BLaER1 (cell line): Measurements from ENCODE around the gene FGD3.

Experiments
- H3K27ac ChIP-seq: shearing (Covaris generic); formaldehyde crosslinking; 2 replicates; pipeline ENCODE4 v1.8.1; 2022
- H3K27me3 ChIP-seq: shearing (Covaris generic); formaldehyde crosslinking; 2 replicates; pipeline ENCODE4 v1.8.1; 2022
- H3K36me3 ChIP-seq: shearing (Covaris generic); formaldehyde crosslinking; 2 replicates; pipeline ENCODE4 v1.8.1; 2022
- H3K4me1 ChIP-seq: shearing (Covaris generic); formaldehyde crosslinking; 2 replicates; pipeline ENCODE4 v1.8.1; 2022
- H3K4me2 ChIP-seq: shearing (Covaris generic); formaldehyde crosslinking; 2 replicates; pipeline ENCODE4 v1.8.1; 2022
- H3K4me3 ChIP-seq: shearing (Covaris generic); formaldehyde crosslinking; 2 replicates; pipeline ENCODE4 v1.8.1; 2022
- H3K9ac ChIP-seq: shearing (Covaris generic); formaldehyde crosslinking; 2 replicates; pipeline ENCODE4 v1.8.1; 2022
- H3K9me3 ChIP-seq: shearing (Covaris generic); formaldehyde crosslinking; 2 replicates; pipeline ENCODE4 v1.8.1; 2022
- H4K20me1 ChIP-seq: shearing (Covaris generic); formaldehyde crosslinking; 2 replicates; pipeline ENCODE4 v1.8.1; 2022
- Cebpa-rat ChIP-seq: shearing (Covaris generic); IDR thresholded peaks from 2 replicates; pipeline ENCODE4 v1.8.1; 2022

Gene FGD3

GRCh38 chr9:92974161-92974661, 26.9 kb downstream of the FGD3 start:
- no peak for TF ChIP-seq Cebpa-rat
- Histone ChIP-seq H3K9ac (no peak overlapping the region), H3K27ac (no peak overlapping the region), H3K36me3 (peaks cover 75% of the 10 kb centered on the region), H4K20me1 (peaks cover 91% of the 10 kb centered on the region), H3K4me1 (peaks cover 46% of the 10 kb centered on the region), H3K27me3 (no peaks in the 10 kb centered on the region), H3K9me3 (peaks cover 10% of the 10 kb centered on the region; the same call in 1 of the 2 replicates), H3K4me2 (no peak overlapping the region), H3K4me3 (no peak overlapping the region)

DNA sequence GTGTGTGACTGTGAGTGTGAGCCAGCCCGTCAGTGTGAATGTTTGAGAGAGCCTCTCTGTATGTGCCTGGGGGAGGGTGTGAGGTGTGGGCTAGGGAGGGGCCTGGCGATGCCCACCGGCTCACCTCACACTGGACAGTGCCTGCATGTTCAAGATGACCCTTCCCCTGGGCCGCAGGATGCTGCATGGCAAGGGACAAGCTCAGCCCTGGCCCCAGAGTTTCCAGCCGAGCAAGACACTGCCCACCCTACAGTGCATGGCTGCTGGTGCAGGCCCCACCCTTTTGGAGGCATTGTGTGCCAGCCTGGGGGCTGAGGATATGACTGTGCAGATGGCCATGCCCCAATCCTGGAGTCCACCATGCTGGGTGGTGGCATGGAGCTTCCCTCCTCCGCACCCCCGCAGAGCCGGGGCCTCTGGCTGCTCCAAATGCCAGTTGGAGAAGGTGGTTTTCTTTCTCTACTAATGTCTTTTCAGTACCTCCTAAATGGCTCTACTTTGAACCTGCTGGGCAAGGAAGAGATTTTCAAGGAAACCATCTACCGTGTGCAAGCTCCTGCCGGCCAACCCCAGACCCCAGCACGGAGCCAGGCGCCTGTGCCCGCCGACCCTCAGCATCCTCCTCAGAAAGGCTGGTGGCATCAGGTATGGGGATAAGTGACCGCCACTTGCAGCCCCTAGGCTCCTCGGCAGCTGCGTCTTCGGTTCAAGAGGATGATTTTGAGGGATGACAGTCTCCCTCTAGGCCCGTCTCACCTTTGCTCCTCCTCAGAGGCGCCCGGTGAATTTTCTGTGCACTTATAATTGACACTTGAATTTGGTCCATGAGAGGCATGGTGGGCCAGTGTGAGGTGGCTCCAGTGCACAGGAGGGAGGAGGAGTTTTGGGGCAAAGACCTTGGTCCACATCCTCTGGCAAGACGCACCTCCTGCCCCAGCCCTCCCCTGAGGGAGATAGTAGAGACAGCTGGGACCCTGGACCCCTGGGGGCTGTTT, 27.7 kb downstream of the FGD3 start:
- peaks cover 18% of the 10 kb centered on the region for H3K9me3 ChIP-seq
- no peak for TF ChIP-seq Cebpa-rat
- H3K4me3 ChIP-seq = no peak overlapping the region
- H3K36me3 ChIP-seq = peaks cover 76% of the 10 kb centered on the region
- no peak overlapping the region for H3K9ac ChIP-seq
- H4K20me1 ChIP-seq = peaks cover 86% of the 10 kb centered on the region
- no peak overlapping the region for H3K4me2 ChIP-seq
- no peaks in the 10 kb centered on the region for H3K27me3 ChIP-seq
- H3K4me1 ChIP-seq = peaks cover 37% of the 10 kb centered on the region
- H3K27ac ChIP-seq = no peak overlapping the region

GRCh38 chr9:92976431-92976830, 29.1 kb downstream of the FGD3 start:
- peaks cover 72% of the 10 kb centered on the region for H4K20me1 ChIP-seq
- no peak overlapping the region for H3K9ac ChIP-seq
- H3K9me3 ChIP-seq = peaks cover 32% of the 10 kb centered on the region
- H3K4me3 ChIP-seq = no peak overlapping the region
- H3K4me2 ChIP-seq = no peak overlapping the region
- H3K27me3 ChIP-seq = no peaks in the 10 kb centered on the region
- TF ChIP-seq Cebpa-rat = no peak
- H3K36me3 ChIP-seq = peaks cover 78% of the 10 kb centered on the region
- H3K27ac ChIP-seq = no peak overlapping the region
- peaks cover 29% of the 10 kb centered on the region for H3K4me1 ChIP-seq

DNA sequence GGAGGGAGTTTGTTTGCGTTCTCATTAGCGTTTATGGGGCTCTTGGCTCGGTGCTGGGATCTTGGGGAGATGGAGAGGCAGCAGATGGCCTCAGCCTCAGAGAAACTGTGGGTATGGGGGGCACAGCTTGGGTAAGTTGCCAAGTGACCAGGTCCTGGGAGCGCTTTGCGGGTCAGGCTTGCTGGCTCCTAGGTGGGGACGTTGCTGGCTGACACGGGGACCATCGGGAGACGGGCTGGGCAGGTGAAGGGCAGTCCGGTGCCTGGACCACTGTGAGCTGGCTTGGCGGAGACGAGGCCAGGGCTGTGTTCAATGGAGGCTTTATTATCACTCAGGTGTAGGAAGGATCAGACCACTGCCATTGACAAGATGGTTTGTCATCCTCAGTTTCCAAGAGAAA, 30.0 kb downstream of the FGD3 start:
- no peak overlapping the region for H3K4me3 ChIP-seq
- H3K4me2 ChIP-seq = no peak overlapping the region
- H3K9me3 ChIP-seq = peaks cover 40% of the 10 kb centered on the region
- H3K27ac ChIP-seq = no peak overlapping the region
- no peaks in the 10 kb centered on the region for H3K27me3 ChIP-seq
- no peak overlapping the region for H3K9ac ChIP-seq
- peaks cover 86% of the 10 kb centered on the region for H3K36me3 ChIP-seq
- peaks cover 25% of the 10 kb centered on the region for H3K4me1 ChIP-seq
- peaks cover 65% of the 10 kb centered on the region for H4K20me1 ChIP-seq
- no peak for TF ChIP-seq Cebpa-rat

DNA sequence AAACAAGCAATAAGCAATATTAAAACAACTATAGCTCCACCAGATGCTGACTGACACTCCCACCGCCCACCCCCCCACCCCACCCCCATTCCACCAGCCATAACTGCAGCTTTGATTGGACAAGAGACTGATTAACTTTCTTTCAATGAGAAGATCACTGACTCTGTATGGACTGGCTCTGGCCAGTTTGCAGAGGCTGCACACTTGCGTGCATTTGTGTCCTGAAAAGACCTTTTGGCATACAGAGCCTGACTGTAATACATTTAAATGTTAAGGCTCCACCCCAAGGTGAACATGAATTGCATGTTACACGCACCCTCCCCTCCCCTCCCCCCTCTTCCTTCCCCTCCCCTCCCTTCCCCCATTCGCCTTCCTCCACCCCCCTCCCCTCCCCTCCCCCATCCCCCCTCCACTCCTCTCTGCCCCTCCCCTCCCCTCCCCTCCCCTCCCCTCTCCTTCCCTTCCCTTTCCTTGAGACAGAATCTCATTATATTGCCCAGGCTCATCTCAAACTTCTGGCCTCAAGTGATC, 31.1 kb downstream of the FGD3 start:
- no peak for TF ChIP-seq Cebpa-rat
- Histone ChIP-seq H3K27me3 (no peaks in the 10 kb centered on the region), H3K4me2 (no peak overlapping the region)

DNA sequence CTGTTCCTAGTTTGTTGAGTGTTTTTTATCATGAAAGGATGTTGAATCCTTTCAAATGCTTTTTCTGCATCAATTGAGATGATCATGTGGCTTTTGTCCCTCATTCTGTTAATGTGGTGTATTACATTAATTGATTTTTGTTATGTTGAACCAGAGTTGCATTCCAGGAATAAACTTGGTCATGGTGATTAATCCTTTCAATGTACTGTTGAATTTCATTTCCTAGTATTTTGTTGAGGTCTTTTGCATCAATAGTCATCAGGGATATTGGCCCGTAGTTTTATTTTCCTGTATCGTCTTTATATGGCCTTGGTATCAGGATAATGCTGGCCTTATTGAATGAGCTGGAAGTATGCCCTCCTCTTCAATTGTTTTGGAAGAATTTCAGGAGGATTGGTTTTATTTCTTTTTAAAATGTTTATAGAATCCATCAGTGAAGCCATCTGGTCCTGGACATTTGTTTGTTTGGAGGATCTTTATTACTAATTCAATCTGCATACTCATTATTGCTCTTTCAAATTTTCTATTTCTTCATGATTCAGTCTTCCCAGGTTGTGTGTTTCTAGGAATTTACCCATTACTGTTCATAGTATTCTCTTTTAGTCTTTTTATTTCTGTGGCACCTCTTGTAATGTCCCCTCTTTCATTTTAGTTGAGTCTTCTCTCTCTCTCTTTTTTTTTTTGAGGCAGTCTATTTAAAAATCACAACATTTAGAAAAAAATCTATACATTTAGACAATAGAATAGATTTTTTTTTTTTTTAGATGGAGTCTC, 32.1 kb downstream of the FGD3 start:
- Histone ChIP-seq H3K27ac (no peak overlapping the region), H3K9me3 (peaks cover 62% of the 10 kb centered on the region), H4K20me1 (peaks cover 43% of the 10 kb centered on the region), H3K4me1 (peaks cover 9% of the 10 kb centered on the region; the same call in 1 of the 2 replicates), H3K9ac (no peak overlapping the region), H3K4me2 (no peak overlapping the region), H3K4me3 (no peak overlapping the region), H3K36me3 (peaks cover 94% of the 10 kb centered on the region), H3K27me3 (no peaks in the 10 kb centered on the region)
- no peak for TF ChIP-seq Cebpa-rat

More for the DNA sequence above, 31.1 kb downstream of the FGD3 start:
- Histone ChIP-seq H3K9ac (no peak overlapping the region), H4K20me1 (peaks cover 54% of the 10 kb centered on the region), H3K9me3 (peaks cover 52% of the 10 kb centered on the region), H3K27ac (no peak overlapping the region), H3K36me3 (peaks cover 94% of the 10 kb centered on the region), H3K4me1 (peaks cover 14% of the 10 kb centered on the region), H3K4me3 (no peak overlapping the region)

- H3K4me1 ChIP-seq = peaks cover 9% of the 10 kb centered on the region; the same call in 1 of the 2 replicates
- no peak overlapping the region for H3K4me3 ChIP-seq
- no peak overlapping the region for H3K4me2 ChIP-seq
- TF ChIP-seq Cebpa-rat = no peak
- H3K27ac ChIP-seq = no peak overlapping the region
- no peak overlapping the region for H3K9ac ChIP-seq
- no peaks in the 10 kb centered on the region for H3K27me3 ChIP-seq
- H4K20me1 ChIP-seq = peaks cover 36% of the 10 kb centered on the region
- peaks cover 70% of the 10 kb centered on the region for H3K9me3 ChIP-seq
- H3K36me3 ChIP-seq = peaks cover 94% of the 10 kb centered on the region
Observed at GRCh38 chr9:92980085-92980745, 32.9 kb downstream of the FGD3 start.

DNA sequence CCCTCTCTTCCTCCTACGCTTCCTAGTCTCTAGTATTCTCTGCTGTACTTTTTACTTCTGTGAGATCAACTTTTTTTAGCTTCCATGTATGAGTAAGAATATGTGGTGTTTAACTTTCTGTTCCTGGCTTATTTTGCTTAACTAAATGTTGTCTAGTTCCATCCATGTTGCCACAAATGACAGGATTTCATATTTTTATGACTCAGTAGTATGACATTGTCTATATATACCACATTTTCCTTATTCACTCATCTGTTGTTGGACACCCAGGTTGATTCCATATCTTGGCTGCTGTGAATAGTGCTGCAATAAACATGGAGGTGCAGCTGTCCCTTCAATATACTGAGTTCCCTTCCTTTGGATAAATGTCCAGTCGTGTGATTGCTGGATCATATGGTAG, 34.8 kb downstream of the FGD3 start:
- H3K4me3 ChIP-seq = 0 out of 2 replicates have a peak overlapping the region, but pooled peaks have one; percentile 28
- H3K4me1 ChIP-seq = peaks cover 9% of the 10 kb centered on the region; the same call in 1 of the 2 replicates
- H4K20me1 ChIP-seq = peaks cover 16% of the 10 kb centered on the region
- peaks cover 89% of the 10 kb centered on the region for H3K9me3 ChIP-seq
- no peaks in the 10 kb centered on the region for H3K27me3 ChIP-seq
- H3K9ac ChIP-seq = no peak overlapping the region
- H3K4me2 ChIP-seq = no peak overlapping the region
- no peak overlapping the region for H3K27ac ChIP-seq
- no peak for TF ChIP-seq Cebpa-rat
- peaks cover 94% of the 10 kb centered on the region for H3K36me3 ChIP-seq

- Histone ChIP-seq H3K4me2 (no peak overlapping the region), H3K27ac (no peak overlapping the region), H3K9ac (no peak overlapping the region), H4K20me1 (peaks cover 19% of the 10 kb centered on the region), H3K36me3 (peaks cover 100% of the 10 kb centered on the region), H3K9me3 (peaks cover 92% of the 10 kb centered on the region), H3K4me1 (no peaks in the 10 kb centered on the region; the same call in 1 of the 2 replicates), H3K27me3 (no peaks in the 10 kb centered on the region), H3K4me3 (0 out of 2 replicates have a peak overlapping the region, but pooled peaks have one; percentile 20)
- no peak for TF ChIP-seq Cebpa-rat
Observed at GRCh38 chr9:92983984-92984589, 36.8 kb downstream of the FGD3 start.
